NCI-H128 (cell line): ENCODE data around the gene LRRC18.

Experiments used
- DNase-seq: peaks from one replicate; lab custom pipeline; 2025; ENCODE audit not compliant: unreplicated experiment; lab: John Stamatoyannopoulos, UW

LRRC18 gene

DNA sequence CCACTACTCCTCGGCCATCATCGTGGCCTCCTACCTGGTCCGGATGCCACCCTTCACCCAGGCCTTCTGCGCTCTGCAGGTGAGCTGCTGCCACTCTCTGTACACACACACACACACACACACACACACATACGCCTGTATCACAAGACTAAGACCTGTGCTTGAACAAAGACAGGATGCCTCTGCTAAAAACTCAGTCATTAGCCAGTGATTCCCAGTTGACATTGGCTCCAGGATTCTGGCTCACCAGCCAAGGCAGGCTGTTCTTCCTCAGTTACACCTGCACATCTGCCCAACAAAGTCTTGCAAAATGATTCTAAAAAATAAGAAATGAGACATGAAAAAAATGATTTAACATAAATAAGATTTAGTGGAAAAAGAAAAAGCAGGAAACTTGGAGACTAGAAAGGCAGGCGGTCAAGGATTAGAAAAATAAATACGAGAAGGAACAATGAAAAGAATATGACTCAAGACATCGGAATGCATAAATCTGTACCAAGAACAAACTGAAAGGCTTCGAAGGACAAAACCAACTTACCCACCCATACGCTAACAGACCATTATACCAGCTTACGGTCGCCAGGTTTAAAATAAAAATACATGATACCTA, 7.4 kb upstream of the LRRC18 start:
- DNase-seq, result no peak

DNA sequence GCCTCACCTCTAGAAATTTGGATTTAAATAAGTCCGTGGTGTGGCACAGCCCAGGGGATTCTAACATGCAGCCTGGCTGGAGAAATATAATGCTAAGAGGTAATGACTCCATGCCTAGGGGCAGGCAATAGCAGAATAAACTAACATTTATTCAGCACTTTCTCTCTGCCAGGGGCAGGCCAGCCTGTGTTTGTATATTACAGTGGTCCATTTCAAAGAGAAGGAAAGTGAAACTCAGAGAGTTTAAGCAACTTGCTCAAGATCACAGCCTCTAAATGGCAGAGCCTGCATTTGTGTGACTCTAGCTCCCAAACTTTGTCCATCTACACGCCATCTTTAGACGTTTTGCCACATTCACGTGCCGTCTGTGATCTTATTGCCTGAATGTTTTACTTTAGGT, 6.7 kb upstream of the LRRC18 start:
- DNase-seq, result no peak

DNA sequence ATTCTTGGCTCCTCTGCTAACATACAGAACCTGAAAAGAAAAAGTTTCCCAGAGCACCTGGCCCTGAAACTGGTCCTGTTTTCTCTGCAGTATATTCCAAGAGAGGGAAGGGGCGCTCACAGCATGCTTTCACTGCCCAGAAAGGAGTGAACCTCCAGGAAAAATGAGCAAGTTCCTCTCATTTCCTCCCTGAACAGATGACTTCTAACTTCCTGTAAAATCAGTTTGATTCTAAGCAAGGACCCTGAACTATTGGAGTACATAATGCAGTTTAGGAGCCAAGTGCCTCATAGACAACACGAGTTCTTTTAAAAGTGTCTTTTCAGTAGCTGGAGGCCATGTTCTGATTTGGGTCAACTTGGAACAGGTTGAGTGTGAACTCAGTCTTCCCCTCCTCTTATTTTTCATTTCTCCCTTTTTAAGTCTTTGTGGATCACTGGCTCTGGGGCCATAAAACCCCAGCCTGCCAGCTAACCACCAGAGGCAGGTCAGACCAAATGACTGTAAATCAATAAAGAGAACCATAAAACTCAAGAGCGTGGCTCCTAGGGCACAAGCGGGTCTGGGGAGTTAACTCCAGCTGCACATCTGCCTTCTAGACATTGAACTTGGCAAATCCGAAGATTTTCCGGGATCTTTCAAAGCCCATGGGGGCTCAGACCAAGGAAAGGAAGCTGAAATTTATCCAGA, 5.9 kb upstream of the LRRC18 start:
- DNase-seq, result no peak

DNA sequence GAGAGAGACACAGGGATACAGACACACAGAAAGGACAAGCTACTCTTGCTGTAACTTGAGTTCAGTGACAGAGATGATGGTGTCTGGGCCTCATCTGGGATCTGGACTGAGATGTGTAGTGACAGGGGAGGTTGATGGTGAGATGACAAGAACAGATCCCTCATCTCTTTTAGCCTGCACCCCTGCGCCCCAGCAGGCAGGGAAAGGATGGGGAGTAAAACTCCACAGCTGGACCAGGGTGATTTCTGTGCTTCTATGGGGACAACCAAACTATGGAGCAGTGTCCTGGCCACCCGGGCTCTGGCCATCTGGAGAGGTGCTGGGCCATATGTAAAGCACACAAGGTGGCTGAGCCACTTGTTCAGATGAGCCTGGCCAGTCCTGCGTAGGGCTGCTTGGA, 4.5 kb upstream of the LRRC18 start:
- DNase-seq, result no peak

DNA sequence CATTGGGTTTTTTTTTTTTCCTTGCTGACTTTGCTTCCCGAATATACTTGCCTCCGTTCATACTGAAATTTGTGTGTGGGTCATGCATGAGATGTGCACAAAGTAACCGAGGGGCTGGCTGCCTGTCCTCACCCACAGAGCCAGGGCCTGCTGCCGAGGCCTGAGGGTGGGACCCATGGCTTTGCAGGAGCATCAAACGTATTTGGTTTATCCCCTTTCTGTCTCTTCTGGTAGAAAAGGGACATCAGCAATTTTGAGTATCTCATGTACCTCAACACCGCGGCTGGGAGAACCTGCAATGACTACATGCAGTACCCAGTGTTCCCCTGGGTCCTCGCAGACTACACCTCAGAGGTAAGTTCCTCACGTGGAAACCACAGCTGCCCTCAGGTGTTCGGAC, 3.5 kb upstream of the LRRC18 start:
- no peak for DNase-seq

DNA sequence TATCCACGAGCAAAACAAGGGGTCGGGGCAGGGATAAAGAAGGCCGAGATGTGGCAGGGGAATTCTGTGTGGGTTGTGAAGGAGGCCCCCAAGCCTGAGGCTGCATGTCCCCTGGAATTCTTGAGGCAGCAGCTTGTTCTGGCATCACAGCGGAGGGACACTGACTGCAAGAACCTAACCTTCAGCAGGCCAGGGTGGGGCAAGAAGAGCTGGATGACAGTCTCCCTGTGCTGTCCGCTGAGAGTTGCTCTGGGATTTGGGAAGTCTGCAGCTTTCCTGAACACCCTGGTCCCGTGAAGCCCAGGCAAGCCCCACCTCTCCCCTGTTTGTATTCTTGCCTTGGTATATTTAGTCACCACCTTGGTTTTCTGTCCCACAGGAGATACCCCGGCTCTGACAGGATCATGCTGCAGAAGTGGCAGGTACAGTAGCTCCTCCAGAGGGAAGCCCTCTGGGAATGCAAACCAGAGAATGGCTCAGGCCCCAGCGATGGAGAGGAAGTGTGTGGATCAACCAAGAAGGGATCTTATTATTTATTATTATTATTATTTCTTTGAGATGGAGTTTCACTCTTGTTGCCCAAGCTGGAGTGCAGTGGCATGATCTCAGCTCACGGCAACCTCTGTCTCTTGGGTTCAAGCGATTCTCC, 1.9 kb upstream of the LRRC18 start:
- no peak for DNase-seq

DNA sequence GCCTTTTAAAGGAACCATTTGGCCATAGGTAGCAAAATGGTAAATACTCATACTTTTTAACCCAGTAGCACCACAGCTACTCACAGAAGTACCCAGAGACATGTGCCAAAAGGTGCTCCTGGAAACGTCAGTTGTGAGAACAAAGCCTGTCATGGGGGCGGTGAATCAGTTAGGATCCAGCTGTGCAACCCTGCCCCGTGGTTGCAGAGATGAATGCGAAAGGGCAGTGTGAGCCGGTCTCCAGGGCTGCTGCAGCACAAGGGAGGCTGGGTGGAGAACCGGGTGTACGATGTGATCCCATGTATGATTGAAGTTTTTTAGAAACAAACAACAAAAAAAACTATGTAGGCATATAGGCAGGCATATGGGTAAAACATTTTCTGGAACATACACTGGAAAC, 1.3 kb upstream of the LRRC18 start:
- DNase-seq, result no peak

DNA sequence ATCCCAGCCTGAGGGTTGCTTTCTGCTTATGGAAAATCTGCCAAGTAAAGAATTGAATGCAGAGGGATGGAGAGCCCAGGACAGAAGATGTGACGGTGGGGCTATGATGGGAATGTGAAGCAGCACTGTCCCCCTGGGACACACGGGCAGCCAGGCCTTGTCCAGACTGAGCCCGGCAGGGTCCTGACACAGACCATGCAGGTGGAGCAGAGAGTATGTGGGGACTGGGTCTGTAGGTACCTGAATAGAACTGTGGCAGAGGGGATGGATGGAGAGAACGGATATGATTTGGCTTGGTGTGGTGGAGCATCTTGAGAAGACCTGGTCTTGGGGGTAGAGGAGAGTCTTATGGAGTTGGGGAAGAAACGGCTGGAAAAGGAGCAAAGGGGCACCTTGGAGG, 732 bp upstream of the LRRC18 start:
- no peak for DNase-seq

DNA sequence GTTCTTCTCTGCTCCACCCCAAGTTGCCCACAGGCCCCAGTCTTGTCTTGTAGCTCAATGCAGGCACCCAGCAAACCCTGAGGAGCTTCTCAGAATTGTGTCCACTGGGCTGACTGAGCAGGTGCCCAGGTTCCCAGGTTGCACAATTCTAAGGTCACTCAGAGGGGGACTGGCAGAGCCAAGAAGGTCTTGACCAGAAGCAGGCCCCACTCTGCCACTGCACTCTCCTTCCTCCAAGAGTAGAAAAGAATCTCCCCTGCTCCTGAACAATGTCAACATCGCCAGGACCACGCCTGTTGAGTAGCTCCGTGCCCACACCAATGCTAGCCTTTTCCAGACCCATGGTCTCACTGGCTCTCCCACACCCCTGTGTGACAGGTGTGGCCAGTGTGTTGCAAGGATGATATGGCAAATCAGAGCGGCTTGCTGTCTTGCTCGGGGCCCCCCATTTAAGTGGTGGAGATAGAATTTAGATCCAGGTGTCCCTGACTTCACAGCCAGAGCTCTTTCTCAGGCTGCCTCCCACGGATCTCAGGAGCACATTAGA, 577 bp downstream of the LRRC18 start:
- no peak for DNase-seq

DNA sequence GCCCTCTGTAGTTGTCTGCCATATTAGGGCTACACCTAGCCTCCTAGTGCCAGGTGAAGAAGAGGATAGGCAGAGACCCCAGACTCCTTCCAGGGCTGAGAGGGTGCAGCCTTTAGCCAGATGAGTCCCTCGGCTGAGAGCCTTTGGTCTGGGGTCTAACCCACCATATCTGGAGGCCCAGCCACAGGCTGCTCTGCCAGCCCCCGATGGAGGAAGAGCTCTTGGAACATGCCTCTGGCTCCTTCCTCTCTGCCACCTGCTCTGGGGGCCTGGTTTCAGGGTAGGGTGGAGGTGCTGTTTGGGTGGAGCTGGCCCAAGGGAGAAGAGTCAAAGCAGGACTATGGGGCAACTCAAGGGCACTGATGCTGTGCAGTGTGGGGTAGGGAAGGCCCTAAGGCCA, 1.4 kb downstream of the LRRC18 start:
- no peak for DNase-seq

DNA sequence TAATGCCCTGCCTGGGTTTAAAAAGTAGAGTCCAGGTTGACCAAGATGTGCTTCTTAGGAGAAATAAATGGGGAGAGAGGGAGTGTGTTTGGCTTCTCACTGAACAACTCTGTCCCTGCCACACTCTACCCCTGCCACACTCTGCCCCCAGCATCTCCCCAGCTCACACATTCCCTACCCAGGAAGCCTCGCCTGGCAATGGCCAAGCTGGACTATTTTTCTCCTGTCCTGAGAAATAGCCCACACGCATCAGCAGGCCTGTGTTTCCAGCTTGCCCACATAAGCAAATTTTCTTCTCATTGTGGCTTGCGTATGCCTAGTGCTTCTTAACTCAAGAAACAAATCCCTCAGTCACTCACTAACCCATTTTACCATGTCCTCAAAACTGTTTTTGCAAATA, 1.8 kb downstream of the LRRC18 start:
- no peak for DNase-seq

DNA sequence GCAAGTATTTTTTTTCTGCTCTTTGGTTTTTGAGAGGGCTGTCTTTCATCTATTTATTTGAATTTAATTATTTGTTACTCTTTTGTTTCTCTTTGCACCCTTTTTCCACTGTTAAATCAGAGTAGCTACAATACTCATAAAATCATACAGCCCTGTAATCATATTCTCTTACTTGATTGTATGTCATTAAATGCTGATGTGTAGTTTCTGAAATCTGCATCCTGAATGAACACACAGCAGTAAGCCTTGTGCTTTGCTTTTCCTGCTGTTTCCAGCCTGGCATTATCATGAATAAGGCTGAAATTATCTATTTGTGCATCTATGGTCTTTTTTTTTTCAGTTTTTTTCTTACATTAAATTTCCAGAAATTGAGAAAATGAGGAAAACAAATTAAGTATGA, 4.1 kb downstream of the LRRC18 start:
- DNase-seq, result no peak

DNA sequence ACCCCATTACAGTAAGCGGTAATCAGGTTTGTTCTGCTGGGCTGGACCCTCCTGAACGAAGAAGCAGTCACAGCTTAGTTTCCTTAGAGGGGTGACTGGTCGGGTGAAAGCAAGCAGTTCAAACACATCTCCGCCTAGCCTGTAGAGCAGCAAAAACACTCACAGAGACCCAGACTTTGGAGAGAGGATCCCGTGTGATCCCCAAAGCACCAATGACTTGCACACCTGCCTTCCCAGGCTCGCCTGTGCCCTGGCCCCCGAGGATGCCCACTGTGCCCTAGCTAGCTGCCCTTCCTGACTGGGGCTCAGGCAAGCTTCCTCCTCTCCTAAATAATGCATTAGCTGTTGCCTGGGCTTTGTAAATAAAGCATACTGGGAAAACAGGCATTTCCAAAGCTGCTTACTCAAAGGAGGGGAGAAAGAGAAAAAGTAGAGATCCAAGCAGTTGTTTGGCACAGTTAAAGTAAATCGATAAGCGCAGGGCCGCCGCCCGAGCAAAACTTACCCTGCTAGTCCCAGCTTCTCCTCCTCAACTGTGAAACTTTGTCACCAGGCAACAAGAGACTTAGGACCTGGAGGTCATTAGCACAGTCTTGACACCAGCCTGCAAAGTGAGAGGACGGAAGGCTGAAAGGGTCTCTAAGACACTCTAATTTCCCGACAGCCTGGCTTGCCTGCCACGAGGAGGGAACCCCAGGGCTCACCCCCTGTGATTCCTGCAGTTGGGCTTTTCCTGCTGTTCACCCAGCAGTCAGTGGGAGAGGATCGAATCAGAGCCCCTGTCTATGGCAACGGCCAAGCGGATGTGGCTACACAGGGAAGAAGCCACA, 4.8 kb downstream of the LRRC18 start:
- no peak for DNase-seq

DNA sequence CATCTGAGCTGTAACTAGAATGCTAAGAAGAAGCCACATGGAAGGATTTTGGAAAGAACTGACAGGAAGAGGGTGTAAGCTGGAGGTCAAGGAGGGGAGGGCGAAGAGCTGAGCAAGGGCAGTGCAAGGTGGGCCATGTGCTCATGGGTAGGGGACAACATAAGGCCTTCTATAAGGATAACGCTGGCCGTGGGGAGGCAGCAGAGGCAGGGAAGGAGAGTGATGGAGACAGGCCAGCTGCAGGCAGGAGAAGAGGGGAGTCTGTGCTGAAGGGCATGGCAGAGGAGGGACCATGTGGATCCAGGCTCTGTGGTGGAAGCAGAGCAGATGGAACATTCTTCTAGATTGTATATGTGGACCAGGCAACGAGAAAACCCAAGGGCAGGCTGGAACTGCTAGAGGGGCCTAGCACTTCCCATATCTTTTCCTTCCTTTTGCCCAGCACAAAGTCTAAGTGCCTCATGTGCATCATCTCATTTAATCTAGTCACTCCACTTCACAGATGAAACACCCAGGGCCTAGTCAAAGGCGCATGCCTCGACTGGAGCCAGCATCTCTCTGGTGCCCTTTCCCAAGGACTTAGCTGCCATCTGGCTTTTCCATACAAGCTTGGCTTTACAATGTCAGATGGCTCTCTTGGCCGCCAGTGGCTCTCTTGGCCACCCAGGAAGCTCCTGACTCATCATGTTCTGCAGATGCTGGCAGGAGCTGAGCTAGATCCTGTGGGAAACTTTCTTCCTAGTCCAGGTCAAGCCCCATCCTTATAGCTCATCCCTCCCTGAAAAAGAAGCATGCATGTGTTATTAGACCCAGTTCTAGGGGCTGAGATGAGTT, 6.6 kb downstream of the LRRC18 start:
- no peak for DNase-seq

DNA sequence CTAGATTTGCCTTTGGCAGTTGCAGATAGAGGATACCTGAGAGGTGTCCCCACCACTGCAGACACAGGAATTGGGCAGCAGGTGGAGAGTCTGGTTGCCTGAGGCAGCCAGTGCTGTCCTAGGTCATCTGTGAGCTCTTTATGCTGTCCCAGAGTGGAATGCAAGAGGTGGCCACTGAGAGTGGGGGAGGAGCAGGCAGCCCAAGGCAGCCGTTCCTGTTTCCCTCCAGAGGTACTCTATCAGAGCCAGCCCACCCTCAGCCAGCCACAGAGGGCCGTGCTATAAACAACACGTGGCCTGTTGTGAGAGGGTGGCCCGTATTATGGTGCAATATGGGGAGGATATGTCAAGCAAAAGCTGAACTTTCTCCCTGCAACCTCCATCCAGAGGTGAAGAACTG, 8.5 kb downstream of the LRRC18 start:
- no peak for DNase-seq

DNA sequence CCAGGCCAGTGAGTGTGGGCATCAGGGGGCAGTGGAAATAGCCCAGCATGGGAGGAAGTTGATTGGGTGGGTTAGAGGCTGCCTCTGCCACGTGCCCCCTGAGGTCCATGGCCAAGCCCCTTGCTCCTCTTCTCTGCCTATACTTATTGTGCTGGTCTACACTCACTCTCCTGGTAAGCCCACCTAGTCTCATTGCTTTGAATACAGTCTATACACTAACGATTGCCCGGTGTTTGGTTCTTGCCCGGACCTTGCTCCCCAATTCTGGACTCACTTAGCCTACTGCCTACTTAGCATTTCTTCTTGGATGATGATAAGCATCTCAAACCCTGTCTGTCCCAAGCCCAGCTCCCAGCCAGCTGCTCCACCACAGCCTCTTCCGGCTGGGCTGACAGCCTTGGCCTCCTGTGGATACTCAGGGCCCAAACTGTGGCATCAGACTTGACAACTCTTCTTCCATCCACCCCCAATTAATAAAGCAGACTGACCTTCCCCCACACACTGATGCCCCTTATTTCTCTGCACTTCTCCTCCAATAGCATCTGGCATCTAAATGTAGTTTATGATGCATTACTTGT, 10.1 kb downstream of the LRRC18 start:
- no peak for DNase-seq

DNA sequence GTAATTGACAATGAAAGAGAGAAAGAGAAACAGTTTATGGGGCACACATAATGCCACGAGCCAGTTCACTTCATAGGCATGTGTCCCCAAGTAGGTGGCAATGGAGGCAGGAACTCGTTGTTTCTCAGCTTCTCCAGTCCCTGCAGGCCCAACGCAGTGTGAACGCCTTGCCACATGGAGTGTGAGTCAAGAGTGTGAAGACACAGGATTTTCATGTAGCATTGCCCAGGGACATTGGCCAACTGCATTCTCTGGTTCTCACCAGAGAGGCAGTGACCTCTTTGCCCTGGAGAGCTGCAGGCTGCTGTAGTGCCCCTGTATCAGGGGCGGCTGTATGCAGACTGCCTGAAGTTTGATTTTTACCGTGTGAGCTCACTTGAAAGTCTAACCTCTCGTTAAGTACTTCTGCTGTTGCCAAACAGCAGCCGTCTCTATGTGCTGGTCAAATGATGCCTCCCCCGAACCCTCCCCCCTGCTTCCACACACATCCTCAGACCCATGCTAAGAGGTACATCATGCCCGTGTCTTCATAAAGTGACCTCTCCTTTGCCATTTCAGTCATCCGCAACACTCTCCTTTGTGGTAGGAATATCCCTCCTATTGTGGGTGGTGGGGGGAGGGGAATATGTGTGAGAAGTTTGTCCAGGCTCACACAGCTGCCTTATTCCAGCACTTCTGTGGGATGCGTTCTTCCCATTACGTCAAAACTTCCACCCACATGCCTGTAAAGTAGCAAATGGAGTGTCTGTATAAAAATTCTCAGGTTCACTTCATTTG, 12.7 kb downstream of the LRRC18 start:
- no peak for DNase-seq

DNA sequence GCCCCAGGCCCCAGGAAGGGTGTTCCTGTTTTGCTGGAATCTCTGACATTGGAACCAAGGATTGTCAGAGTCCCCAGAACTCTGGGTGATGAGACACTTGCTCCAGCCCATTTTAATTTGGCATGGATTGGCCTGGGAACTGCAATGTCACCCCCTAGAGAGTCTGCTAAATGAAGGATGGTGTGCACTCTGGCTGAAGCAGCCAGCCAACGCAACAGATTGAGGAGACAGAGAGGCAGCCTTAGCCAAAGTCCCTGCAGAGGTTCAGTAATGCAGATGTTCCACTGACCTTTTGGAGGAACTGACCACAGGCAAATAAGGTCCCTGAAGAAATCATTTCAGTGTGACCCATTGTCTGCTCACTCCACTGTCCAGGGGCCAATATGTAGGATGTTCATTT, 13.4 kb downstream of the LRRC18 start:
- no peak for DNase-seq

DNA sequence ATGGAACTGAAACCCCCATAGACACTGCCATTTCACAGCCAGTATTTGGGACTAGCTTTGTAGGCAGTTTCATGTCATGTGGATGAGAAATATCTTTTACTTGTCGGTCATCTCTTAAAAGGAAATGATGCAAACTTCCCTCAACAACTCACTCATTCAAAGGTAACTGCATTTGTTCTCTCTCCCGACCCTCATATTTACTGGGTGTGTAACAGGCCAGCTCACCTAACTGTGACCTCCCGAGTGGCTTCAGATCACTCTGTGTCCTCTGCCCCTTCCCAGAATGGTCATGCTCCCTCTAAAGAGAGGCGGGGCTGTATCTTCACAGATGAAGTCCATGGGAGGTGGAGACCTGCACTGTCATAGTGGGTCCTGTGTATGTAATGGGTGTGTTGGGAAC, 14.7 kb downstream of the LRRC18 start:
- DNase-seq, result no peak

DNA sequence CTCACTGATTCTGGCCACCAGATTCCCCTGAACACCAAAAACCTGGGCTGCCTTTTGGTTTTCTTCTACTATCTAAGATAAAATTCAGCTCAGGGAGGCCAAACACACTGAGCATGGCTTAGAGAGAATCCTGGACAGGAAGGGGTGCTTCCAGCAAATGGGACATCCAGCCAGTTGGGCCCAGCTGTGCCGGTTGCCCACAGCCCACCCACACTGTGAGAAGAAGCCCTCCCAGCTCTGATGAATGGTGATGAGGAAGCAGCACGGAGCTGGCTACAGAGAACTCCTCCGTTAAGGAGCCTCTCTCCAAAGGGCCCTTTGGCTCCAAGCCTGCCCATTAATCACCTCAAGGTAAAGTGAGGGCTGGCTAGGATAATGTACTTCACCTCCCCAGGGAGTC, 15.9 kb downstream of the LRRC18 start:
- DNase-seq, result no peak
